Activated CD4-positive, CD25-positive, alpha-beta regulatory T cell (primary cell): ENCODE data around the gene TBX21.

Source experiments
- DNase-seq, 4 experiments: peaks; one replicate each; lab custom pipeline; 2025; lab: John Stamatoyannopoulos, UW

Gene TBX21

DNA sequence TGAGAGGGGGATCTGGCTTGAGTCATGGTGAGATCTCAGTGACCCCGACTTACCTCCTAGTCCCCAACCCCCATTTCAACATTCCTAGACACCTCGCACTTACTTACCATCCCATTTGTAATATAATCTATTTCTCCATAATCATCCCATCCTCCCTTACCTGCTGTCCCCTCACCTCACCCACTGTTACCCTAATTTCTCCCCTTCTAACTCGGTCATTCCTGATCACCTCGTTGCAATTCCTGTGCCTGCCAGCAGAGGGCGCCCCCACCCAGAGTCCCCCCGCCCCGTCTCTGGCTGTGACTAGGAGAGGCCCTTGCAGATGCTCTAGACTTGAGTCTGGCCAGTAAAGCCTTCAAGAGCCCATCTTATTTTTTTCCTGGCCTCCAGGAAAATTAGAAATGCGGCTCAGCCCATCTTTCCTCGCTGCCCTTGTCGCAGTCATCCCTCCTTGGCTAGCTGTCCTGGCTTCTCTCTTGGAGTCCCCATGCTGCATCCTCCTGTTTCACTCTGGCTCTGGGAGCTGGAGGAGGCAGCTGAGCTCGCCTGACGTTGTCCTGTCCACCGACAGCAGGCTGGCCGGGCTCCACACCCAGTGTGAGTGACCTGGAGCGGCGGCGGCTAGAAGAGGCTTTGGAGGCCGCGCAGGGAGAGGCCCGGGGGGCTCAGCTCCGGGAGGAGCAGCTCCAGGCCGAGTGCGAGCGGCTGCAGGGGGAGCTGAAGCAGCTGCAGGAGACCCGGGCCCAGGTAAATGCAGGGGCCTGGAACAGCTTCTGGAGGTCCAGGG is 34.1 kb upstream of the TBX21 start:
- peak; percentile 55 to 78 (median 64) for DNase-seq

DNA sequence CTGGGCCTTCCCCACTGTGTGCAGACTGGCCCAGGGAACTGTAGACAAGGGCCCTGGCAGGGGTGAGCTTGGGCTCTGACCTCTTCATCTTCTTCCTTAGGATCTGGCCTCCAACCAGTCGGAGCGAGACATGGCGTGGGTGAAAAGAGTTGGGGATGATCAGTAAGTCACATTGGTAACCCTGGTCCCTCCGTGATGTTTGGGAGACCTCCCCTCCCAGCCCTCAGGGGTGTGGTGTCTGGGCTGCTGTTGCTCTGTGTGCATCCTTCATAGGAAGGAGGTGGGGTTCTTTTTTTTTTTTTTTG is 33.5 kb upstream of the TBX21 start:
- DNase-seq: no peak

DNA sequence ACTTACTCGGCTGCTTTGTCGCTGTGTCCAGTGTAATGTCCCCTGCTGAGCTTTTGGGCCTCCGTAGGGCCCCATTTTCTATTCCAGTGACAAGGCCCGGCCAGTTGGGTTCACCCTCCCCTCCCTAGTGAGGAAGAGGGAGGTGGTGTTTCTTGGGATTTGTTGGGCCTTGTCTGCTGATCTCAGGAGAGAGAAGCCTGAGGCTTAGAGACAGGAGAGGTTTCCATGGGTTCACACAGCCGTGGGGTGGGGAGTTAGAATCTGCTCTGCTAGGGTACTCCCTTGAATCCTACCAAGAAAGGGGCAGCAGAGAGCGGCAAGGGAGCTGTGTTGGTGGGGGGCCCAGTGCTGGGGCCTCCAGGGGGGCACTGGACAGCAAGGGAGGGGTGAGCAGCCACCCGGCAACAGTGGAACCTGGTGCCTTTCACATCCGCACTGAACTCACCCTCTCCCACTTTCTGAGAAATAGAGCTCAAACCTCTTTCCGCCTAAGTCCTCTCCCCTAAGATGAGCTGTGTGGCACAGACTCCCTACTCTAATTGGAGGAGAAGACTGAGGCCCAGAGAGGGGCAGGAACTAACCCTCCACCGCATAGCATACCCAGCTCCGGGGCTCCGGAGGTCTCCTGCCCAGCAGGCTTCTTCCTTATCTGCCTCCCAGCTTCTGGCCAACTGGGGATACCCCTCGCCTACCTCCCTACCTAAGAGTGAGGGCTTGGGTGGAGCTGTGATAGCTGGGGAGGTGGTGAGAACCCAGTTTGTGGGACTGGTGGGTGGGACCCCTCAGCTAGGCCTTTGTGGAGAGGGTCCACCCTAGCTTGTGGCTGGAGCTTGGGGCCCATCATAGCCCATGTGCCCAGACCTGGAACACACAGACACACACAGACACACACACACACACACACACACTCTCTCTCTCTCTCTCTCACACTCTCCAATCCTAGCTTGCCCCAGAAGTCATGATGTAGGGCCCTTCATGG is 32.3 kb upstream of the TBX21 start:
- no peak for DNase-seq

DNA sequence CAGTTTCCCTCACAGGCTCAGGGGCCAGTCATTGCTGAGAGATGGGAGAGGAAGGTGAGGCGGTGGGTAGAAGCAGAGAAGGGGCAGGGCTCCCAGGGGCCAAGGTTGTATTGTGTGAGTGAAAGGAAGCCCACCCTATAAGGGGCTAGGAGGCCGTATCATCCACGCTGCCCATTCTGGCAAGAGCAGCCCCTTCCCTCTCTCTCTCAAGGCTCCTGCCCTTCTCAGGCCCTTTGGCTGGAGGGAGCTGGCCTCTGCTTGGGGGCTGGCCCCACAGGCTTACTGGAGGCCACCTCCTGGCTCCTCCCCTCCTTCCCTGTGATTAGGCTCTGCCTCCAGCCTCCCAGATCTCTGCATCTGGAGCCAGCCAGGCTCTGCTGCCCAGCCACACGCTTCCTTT is 31.4 kb upstream of the TBX21 start:
- no peak for DNase-seq

DNA sequence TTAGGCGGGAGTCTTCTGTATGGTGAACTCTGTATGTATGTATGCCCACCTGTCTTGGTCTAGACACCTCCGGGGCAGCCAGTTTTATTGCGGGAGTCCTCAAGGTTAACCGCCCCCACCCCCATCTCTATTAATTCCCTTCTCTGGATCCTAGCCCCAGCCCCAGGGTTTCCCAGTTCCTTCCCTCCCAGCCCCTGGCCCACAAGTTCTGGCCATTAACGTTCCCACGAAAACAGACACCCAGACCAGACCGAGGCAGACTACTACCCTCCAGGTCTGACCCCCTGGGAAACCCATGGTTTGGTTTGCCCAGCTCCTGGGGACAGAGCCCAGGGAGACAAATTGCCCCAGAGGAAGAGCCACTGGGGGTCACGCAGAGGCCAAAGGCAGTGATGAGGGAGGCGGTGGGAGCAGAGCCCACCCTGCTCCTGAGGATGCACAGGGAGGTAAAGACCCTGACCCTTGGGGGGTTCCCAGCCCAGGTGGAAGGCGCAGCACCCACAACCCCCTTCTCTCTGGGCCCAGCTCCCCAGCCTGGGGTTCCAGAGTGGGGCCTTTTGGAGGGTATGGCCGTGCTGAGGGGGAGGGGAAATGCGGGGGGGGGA is 30.5 kb upstream of the TBX21 start:
- no peak for DNase-seq

DNA sequence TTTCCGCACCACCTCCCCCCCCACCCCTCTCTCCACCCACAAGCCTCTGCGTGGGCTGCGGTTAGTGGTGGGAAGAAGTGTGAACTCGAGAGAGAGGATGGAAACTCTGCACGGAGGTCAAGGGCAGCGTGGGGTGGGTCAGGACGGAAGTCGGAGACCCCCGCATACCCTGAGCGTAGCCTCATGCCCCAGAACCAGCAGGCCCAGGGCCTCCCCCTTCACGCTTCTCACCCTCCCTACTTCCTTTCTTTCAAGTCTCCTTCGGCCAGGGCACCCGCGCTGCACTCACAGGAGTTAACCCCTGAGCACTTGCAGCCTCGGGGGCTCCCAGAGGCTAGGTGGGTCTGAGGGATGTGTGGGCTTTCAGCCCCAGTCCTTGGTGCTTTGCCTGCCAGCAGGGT is 29.8 kb upstream of the TBX21 start:
- DNase-seq: no peak

DNA sequence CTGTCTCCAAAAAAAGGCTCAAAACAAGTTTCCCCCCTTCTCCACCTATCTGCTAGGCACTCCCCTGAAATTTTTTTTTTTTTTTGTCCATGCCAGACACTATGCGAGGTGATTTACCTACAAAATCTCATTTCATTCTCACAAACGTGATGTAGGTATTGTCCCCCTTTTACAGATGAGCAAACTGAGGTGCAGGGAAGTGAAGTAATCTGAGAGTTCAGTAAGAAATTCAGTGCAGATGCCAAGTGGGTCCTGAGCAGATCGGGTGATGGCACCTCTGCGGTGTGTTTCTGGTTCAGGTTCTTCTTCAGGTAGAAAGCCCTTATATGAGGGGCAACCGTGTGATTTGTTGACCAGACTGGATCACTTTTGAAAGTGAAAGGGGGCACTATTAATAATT is 29.4 kb upstream of the TBX21 start:
- no peak for DNase-seq

DNA sequence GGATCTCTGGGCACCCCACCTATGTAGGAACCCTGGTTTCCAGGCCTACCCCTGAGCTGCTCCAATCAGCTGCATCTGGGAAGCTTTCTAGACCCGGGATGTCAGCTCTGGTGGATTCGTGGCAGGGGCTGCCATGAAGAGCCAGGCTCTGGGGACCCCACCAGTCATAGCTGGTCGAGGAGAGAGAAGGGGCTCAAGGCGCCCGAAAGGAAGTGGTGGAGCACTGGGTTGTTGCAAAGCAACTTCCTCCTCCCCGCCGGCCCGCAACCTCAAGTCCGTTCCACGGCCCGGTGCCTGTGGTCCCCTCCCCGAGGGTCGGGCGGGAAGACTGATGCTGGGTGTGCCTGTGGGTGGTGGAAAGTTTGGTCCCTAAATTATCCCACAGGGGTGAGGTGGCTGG is 28.9 kb upstream of the TBX21 start:
- DNase-seq: no peak

DNA sequence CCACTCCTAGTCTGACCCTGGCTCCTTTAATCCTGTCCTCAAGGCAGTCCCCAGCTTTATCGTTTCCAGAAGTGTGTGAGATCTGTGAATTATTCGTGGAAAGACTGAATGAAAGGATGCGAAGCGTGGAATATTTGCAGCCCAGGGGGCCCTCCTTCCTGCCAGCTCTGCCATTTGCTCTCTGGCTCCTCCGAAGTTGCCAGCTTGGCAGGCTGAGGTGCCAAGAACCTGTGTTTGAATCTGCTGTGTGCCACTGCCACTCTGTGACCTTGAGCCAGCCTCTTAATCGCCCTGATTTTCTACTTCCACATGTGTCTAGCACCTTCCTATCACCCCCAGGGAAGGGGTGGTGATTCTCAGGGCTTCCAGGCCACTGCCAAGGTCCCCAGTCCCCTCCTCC is 28.3 kb upstream of the TBX21 start:
- no peak for DNase-seq

DNA sequence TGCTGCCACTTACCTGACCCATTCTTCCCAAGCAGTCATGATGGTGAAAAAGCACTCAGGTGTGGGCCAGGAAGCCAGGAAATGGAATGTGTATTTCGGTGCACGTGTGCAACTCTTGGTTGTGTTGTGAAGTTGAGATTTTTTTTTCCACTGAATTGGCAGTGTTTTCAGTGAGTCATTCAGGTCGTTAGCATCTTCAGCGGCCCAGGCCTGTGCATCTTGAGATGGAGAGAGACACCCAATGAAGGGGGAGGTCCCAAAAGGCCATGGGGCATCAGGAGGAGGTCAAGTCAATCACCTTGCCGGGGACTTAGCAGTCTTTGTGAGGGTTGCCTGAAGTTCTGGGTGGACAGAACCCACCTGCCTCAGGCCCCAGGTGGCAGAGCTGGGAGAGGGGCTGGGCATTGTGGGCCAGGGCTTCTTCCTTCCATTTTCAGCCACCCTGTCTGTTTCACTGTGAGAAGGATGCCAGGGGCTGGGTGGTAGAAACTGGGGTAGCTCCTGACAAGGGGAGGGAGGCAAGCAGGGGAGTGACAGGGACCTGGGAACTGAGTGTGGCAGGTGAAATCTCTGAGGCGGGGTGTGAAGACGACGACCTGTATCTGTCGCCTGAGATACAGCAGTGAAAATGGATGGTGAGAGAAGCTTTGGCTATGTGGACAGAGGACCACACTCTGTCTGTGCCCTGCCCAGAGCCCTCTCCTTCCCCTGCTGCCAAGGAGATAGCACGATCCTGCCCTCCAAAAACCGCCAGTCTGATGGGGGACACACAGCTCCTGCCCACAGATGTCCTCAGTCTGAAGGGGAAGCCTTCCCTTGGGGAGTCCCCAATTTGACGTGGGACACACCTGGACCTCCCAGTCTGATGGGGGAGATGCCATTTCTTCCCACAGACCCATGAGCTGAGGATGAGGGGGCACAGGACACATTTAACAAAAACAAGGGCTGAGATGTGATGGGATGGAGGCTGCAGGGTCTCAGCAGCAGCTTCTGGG is 27.2 kb upstream of the TBX21 start:
- DNase-seq: peak in 1 of 4 experiments; percentile 22

DNA sequence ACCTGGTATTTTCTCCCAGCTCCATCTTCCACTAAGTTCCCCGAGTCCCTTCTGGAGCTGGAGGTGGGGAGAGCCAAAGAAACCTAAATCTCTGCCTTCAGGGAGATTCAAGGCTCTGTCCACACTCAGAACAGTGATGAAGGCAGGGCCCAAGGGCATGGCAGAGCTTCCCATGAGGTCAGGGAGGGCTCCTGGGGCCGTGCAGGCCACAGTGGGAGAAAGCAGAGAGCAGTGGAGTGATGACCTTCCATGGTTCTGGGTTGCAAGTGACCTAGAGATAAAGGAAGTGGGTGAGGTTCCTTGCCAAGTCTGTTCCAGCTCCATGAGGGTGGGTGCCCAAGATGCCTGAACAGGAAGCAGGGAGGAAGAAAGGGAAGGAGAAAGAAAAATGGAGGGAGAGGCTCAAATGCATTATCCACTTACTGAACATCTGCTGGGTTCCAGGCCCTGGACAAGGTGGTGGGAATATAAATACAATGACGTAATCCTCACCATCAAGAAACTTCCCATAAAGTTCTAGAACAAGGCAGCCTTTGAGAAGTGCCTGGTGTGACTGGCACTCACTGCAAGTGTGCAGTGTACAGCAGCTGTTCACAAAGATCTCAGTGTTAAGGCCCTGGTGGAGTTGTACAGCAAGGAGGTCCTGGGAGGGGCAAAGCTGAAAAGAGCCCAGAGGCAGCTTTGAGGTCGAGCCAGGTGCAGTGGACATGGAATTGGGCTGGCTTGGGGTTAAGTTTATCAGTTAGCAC is 25.8 kb upstream of the TBX21 start:
- no peak for DNase-seq

DNA sequence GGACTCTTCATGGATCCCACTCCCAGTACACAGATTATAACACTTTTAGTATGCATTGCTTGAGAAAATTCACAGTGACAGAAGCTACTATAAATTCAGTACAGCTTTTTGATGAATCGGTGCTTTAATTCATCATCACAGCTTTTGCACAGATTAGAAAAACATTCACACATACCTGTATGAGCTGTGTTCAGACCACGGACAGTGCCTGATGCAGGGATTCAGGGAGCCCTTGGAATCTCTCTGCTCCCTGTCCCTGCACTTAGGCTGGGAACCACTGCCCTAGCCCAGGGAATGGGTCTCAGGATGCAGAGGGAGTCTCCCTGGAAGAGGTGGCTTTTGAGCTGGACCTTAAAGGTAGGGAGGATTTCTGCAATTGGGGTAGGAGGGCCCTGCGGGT is 25.2 kb upstream of the TBX21 start:
- no peak for DNase-seq

DNA sequence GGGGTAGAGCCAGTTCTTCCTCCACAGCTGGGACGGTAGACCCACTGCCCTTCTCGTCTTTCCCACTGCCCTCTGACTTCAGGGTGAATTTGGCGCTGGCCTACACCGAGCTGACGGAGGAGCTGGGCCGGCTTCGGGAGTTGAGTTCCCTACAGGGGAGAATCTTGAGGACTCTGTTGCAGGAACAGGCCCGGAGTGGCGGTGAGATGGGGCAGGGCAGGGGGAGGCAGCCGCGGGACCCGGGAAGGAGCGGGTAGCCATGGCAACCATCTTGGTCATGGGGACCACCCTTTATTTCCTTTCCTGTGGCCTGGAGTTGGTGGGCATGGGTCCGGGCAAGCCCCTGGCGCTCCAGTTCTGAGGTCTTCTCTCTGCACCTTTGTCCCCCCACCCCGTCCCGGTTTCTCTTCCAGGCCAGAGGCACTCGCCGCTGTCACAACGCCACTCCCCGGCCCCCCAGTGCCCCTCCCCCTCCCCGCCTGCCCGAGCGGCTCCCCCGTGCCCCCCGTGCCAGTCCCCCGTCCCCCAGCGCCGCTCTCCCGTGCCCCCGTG is 24.6 kb upstream of the TBX21 start:
- no peak for DNase-seq

DNA sequence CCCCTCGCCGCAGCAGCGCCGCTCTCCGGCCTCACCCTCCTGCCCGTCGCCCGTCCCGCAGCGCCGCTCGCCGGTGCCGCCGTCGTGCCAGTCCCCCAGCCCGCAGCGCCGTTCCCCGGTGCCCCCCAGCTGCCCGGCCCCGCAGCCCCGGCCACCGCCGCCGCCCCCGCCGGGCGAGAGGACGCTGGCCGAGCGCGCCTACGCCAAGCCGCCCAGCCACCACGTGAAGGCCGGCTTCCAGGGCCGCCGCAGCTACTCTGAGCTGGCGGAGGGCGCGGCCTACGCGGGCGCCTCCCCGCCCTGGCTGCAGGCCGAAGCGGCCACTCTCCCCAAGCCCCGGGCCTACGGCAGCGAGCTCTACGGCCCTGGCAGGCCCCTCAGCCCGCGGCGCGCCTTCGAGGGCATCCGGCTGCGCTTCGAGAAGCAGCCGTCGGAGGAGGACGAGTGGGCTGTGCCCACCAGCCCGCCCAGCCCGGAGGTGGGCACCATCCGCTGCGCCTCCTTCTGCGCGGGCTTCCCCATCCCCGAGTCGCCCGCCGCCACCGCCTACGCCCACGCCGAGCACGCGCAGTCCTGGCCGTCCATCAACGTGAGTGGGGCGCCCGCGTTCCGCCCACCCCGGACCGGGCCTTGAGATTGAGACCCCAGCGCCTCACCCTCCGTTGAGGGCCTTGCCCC is 24.0 kb upstream of the TBX21 start:
- DNase-seq: no peak

DNA sequence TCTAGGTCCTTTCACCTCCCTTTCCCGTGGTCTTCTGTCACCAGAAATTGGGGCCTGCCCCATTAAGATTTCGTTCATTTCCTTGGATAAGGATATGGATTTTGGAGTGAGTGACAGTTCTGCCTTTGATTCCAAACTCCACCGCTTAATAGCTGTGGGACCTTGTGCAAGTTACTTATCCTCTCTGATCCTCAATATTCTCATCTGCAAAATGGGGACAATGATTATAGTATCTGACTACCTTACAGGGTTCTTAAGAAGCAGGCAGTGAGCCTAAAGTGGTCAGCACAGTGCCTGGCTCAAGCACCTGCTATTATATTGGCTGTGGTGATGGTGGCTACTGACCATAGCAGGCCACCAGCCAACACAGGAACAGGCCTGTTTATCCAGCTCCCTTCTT is 23.4 kb upstream of the TBX21 start:
- DNase-seq: no peak

DNA sequence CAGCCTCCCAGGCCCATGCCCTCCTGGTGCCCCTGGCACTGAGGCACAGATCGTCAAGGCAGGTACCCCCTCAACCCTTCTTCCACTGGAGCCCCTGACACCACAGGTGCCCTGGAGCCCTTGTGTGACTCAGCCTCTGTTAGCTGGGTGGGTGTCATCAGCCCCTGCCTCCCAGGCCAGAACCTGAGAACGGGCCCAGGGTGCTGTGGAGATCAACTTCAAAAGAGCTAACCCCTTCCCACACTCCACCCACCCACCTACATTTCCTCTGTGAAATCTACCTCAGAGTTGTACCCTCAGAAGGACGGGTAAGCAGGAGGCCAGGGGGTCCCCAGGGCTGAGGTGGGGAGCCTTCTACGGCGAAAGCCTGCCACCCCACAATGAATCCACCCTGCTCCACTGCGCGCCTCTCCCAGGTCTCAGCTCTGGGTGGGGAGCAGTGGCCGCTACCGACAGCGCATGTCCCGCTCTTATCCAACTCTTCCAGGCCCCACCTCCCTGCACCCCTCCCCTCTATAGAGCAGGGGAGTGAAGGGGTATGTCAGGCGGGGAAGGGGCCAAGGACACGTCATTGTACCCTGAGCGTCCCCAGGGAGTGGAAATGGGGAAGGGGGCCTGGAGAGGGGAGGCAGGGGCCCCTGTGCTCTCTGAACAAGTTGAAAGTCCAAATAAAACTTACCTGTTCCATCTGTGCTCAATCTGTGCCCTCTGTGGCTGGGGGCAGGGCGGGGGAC is 21.5 kb upstream of the TBX21 start:
- DNase-seq: no peak

DNA sequence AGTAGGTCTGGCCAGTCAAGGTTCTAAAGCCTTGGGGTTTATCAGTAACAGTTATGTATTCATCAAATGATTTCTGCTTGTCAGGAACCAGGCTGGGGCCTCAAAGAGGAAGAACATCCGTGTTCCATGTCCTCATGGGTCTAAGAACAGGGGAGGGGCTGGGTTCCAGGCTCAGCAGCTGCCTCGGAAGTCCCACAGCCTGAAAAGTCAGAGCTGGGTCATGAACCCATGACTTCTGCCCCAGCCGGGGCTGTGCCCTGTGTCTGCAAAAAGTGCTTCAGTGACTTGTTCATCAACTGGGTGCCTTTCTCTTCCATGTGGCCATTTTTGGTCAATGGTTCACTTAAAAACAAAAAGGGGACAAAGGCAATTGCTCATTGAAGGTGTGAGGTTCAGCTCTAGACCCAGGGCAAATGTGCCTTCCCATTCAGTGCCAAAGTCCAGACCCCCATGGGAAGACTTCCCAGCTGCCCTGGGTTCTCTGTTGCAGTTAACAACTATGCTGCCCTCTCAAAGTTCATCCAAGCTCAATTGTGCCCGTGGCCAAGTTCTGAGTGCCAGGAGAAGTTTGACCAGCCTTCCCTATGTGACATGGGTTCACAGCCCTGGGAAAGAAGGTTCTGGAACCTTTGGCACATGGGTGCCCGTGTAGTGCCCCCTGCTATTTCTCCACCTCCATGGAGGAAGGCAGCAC is 20.6 kb upstream of the TBX21 start:
- DNase-seq: no peak

DNA sequence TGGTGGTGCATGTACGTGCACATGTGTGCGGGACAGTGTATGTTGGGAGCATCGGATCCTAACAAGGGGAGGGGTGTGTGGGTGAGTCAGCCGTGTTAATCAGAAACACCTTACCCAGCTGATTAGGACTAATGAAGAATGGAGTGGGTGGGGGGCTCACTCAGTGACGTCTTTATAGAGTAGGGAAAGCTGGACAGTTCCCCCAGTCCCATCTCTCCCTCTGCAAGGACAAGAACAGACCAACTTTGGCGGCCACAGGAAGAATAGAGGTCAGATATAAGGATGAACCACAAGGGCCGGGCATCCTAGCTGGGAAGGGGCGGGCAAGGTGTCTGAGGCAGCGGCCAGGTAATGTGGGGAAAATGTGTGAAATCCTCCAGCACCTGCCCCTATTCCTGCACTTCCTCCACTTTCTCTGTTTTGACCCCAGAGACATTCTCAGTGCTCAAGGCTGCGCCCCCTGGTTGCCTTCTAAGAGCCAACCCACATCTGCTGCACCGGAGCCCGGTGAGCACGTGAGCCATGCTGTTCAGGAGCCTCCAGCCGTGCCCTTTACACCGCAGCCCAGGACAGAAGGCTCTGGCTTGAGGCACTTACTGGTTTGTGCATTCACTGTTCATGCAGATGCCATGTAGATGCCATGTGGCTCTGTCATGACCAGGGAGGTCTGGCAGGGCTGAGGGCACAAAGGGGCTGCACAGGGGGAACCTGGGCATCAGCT is 18.9 kb upstream of the TBX21 start:
- no peak for DNase-seq
